A549 (cell line): ENCODE measurements around the gene GPR139. TPM values are rescaled to one million over a fixed set of nuclear protein-coding genes. Genes with fewer than 3 reads are reported as not detected.

Experiments
- ATAC-seq, 2 experiments: fragments of 200-7000 bp in 1 of 2; fragments of >200 bp in 1 of 2; cut with Nextera tagmentation in 1 of 2; cut with Tn5 transposase in 1 of 2; 3 replicates each; pipeline versions ENCODE4 v1.8.0 to v1.9.1; 2018 to 2020; ENCODE audit warnings: mild to moderate bottlenecking in 1 of 2, moderate library complexity in 1 of 2
- CTCF ChIA-PET: fragments of 300-600 bp; sonication (Branson Sonifier 250); formaldehyde crosslinking; extraction: SDS; loops from one replicate; lab custom pipeline; 2021; ENCODE audit warnings: antibody characterized with exemption, inconsistent platforms; lab: Yijun Ruan, JAX
- POLR2A ChIA-PET: fragments of 350-600 bp; formaldehyde crosslinking; extraction: SDS; loops from one replicate; lab custom pipeline; 2021; ENCODE audit warnings: antibody characterized with exemption, inconsistent platforms; lab: Yijun Ruan, JAX
- DNase-seq, 2 experiments: peaks; one replicate each; pipeline versions ENCODE4 v3.0.0 to v3.0.0-alpha.2; 2011 to 2016; ENCODE audit warnings: low read depth in 1 of 2, low spot score in 1 of 2
- FAIRE-seq: peaks from 2 replicates; lab custom pipeline; 2011; peaks lifted over from hg19 to GRCh38; lab: Jason Lieb, UNC
- H3K27ac ChIP-seq, 2 experiments: fragments of >200 bp; sonication (Bioruptor Twin); formaldehyde crosslinking; 3 replicates each; pipeline ENCODE4 v1.5.1; 2016 to 2017
- H3K4me1 ChIP-seq: fragments of >200 bp; sonication (Bioruptor Twin); formaldehyde crosslinking; 3 replicates; pipeline ENCODE4 v1.6.1; 2016
- H3K4me2 ChIP-seq: fragments of >200 bp; sonication (Bioruptor Twin); formaldehyde crosslinking; 3 replicates; pipeline ENCODE4 v1.6.1; 2016
- H3K4me3 ChIP-seq: fragments of >200 bp; sonication (Bioruptor Twin); formaldehyde crosslinking; 3 replicates; pipeline ENCODE4 v1.5.1; 2016
- H3K9me3 ChIP-seq: fragments of >200 bp; sonication (Bioruptor Twin); formaldehyde crosslinking; 3 replicates; pipeline ENCODE4 v1.6.1; 2016
- CBX2 ChIP-seq: fragments of 200-600 bp; sonication (generic); IDR thresholded peaks from 2 replicates; pipeline ENCODE4 v1.6.1; 2016; ENCODE audit warnings: low read depth, mild to moderate bottlenecking, borderline replicate concordance
- CBX8 ChIP-seq: fragments of 200-600 bp; sonication (generic); IDR thresholded peaks from 2 replicates; pipeline ENCODE4 v1.6.1; 2016
- CEBPB ChIP-seq, 2 experiments: fragments of >200 bp in 1 of 2; sonication (Bioruptor Twin) in 1 of 2; formaldehyde crosslinking in 1 of 2; IDR thresholded peaks; 2 replicates each; pipeline ENCODE4 v1.6.1; 2012 to 2016
- CHD2 ChIP-seq: fragments of 150-350 bp; IDR thresholded peaks from 2 replicates; pipeline ENCODE4 v1.6.1; 2014; ENCODE audit warnings: low read length; ENCODE audit not compliant: partially characterized antibody
- EHF ChIP-seq: fragments of 250-450 bp; sonication (Bioruptor Pico); IDR thresholded peaks from 2 replicates; pipeline ENCODE4 v1.5.0; 2020; ENCODE audit warnings: mild to moderate bottlenecking
- EHMT2 ChIP-seq: fragments of 200-600 bp; sonication (generic); IDR thresholded peaks from 2 replicates; pipeline ENCODE4 v1.6.1; 2016; ENCODE audit warnings: antibody characterized with exemption, low read depth, mild to moderate bottlenecking, moderate library complexity
- FOSL2 ChIP-seq, 2 experiments: fragments of 450-650 bp in 1 of 2; fragments of >200 bp in 1 of 2; sonication (Bioruptor Twin) in 1 of 2; formaldehyde crosslinking; IDR thresholded peaks; 2 replicates each; pipeline versions ENCODE4 v1.5.0 to v1.6.1; 2016 to 2020; ENCODE audit warnings: mild to moderate bottlenecking in 1 of 2, moderate library complexity in 1 of 2
- GATA3 ChIP-seq: IDR thresholded peaks from 2 replicates; pipeline ENCODE4 v1.6.1; 2012; ENCODE audit warnings: borderline replicate concordance
- HDAC2 ChIP-seq: fragments of 200-600 bp; sonication (generic); IDR thresholded peaks from 2 replicates; pipeline ENCODE4 v1.6.1; 2016
- HOXA7 ChIP-seq: fragments of 250-450 bp; sonication (Bioruptor Pico); IDR thresholded peaks from 2 replicates; pipeline ENCODE4 v1.5.0; 2020; ENCODE audit warnings: mild to moderate bottlenecking, moderate library complexity
- HOXB13 ChIP-seq: fragments of 250-450 bp; sonication (Bioruptor Pico); IDR thresholded peaks from 2 replicates; pipeline ENCODE4 v1.5.0; 2020; ENCODE audit warnings: low read depth, mild to moderate bottlenecking, moderate library complexity
- HOXB5 ChIP-seq: fragments of 250-450 bp; sonication (Bioruptor Pico); IDR thresholded peaks from 2 replicates; pipeline ENCODE4 v1.5.0; 2020; ENCODE audit warnings: mild to moderate bottlenecking, moderate library complexity
- JUNB ChIP-seq: fragments of >200 bp; sonication (Bioruptor Twin); formaldehyde crosslinking; IDR thresholded peaks from 2 replicates; pipeline ENCODE4 v1.6.1; 2016
- KDM1A ChIP-seq: fragments of 200-600 bp; sonication (generic); IDR thresholded peaks from 2 replicates; pipeline ENCODE4 v1.6.1; 2016; ENCODE audit warnings: low read depth, mild to moderate bottlenecking
- KDM5A ChIP-seq: fragments of 200-600 bp; sonication (generic); IDR thresholded peaks from 2 replicates; pipeline ENCODE4 v1.6.1; 2016; ENCODE audit warnings: antibody characterized with exemption, mild to moderate bottlenecking
- MAFK ChIP-seq: fragments of 450-650 bp; IDR thresholded peaks from 2 replicates; pipeline ENCODE4 v1.6.1; 2014; ENCODE audit not compliant: partially characterized antibody
- MAZ ChIP-seq: fragments of 150-350 bp; IDR thresholded peaks from 2 replicates; pipeline ENCODE4 v1.6.1; 2014; ENCODE audit warnings: antibody characterized with exemption, low read depth, low read length, borderline replicate concordance
- NR3C1 ChIP-seq: fragments of >200 bp; sonication (Bioruptor Twin); formaldehyde crosslinking; IDR thresholded peaks from 3 replicates; pipeline ENCODE4 v1.6.1; 2017
- POLR2AphosphoS2 ChIP-seq: conservative IDR thresholded peaks from 2 replicates; pipeline ENCODE4 v1.6.1; 2012; ENCODE audit warnings: low read length, improper control_type of control experiment, inconsistent platforms
- RAD21 ChIP-seq, 2 experiments: fragments of >200 bp in 1 of 2; sonication (Bioruptor Twin) in 1 of 2; formaldehyde crosslinking in 1 of 2; IDR thresholded peaks in 1 of 2; conservative IDR thresholded peaks in 1 of 2; 2 replicates in 1 of 2; 3 replicates in 1 of 2; pipeline ENCODE4 v1.6.1; 2012 to 2018; ENCODE audit warnings: inconsistent platforms in 1 of 2
- RARB ChIP-seq: fragments of 250-450 bp; sonication (Bioruptor Pico); IDR thresholded peaks from 2 replicates; pipeline ENCODE4 v1.8.0; 2021; ENCODE audit warnings: mild to moderate bottlenecking, moderate library complexity
- RFX5 ChIP-seq: fragments of 450-650 bp; IDR thresholded peaks from 2 replicates; pipeline ENCODE4 v1.7.1; 2014; ENCODE audit warnings: antibody characterized with exemption, mild to moderate bottlenecking, moderate library complexity
- RNF2 ChIP-seq: fragments of 200-600 bp; sonication (generic); IDR thresholded peaks from 2 replicates; pipeline ENCODE4 v1.6.1; 2016; ENCODE audit warnings: low read depth, mild to moderate bottlenecking, antibody characterized with exemption, moderate library complexity, borderline replicate concordance
- SREBF2 ChIP-seq: fragments of 450-650 bp; IDR thresholded peaks from 2 replicates; pipeline ENCODE4 v1.6.1; 2014; ENCODE audit warnings: mild to moderate bottlenecking, moderate library complexity
- ZC3H11A ChIP-seq: fragments of 450-650 bp; IDR thresholded peaks from 2 replicates; pipeline ENCODE4 v1.6.1; 2014; ENCODE audit warnings: antibody characterized with exemption, mild to moderate bottlenecking
- ZNF302 ChIP-seq: fragments of 250-450 bp; sonication (Bioruptor Pico); IDR thresholded peaks from 2 replicates; pipeline ENCODE4 v1.9.0; 2021; ENCODE audit warnings: inconsistent platforms, mild to moderate bottlenecking, moderate library complexity
- WGBS: methylation state at CpG from one replicate; pipeline ENCODE4 v1.1.6; 2017; ENCODE audit errors: missing lambda C conversion rate; 5-methylcytosine and 5-hydroxymethylcytosine counted together
- polyA plus RNA-seq, 4 experiments: library from polyadenylated mRNA; depleted of rRNA in 3 of 4; stranded (reverse); fragments of >200 nt; fragmentation: RNase III in 1 of 4; extraction: RNeasy Plus Mini Kit Qiagen cat#74134 plus additional on column Dnase treatment in 1 of 4; gene quantifications; 2 replicates in 3 of 4; 3 replicates in 1 of 4; pipeline ENCODE4 v1.2.3, GENCODE V29; 2011 to 2017
- TF ChIP-seq, protein P1 (sequence below): IDR thresholded peaks from 2 replicates; pipeline ENCODE4 v1.6.1; 2012
- TF ChIP-seq, protein P2 (sequence below): IDR thresholded peaks from 2 replicates; pipeline ENCODE4 v1.6.1; 2012; ENCODE audit warnings: low read depth, borderline replicate concordance
- TF ChIP-seq, protein P3 (sequence below): fragments of 150-350 bp; IDR thresholded peaks from 2 replicates; pipeline ENCODE4 v1.6.1; 2014; ENCODE audit warnings: low read depth, mild to moderate bottlenecking, low read length
- TF ChIP-seq, protein P4 (sequence below): fragments of >200 bp; sonication (Bioruptor Twin); formaldehyde crosslinking; IDR thresholded peaks from 3 replicates; pipeline ENCODE4 v1.6.1; 2016

Gene GPR139
- polyA plus RNA-seq, 2 of the 4 experiments (the other 2 are of a cell fraction): not detected

DNA sequence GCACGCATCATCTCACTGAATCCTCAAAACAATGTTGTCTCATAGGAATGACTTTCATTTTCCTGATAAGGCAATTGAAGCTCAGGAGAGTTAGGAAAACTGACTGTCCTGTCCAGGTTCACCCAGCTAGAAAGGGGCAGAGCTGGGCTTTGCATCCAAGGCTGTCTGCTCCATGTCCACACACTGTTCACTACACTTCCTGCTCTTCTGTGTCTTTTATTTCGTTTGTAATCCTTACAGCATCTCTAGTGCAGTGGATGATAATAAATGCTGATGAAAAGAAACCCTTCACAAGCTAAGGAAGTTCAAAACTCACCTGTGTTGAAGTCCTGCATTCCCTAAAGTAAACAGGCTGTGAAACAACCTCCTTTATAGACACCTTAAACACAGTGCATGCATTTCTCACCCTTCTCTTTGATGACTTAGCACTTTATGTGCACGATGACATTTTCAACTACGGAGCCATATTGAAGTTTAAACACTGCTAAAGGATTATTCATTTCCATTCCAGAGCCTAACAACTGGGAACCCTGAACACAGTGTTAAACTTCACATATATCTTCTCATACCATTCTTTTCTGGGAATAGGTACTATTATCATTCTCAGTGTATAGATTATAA is 31.0 kb upstream of the GPR139 start:
- ChIA-PET POLR2A (no interaction called here), CTCF (interaction anchor here (1.0 kb wide), 1 partner anchor 279 kb away, joined by 3 read pairs; no protein-coding TSS in a partner anchor)
- Histone ChIP-seq H3K4me1 (no peaks in the 10 kb centered on the region), H3K4me3 (no peak overlapping the region), H3K27ac (no peak overlapping the region), H3K4me2 (no peak overlapping the region), H3K9me3 (no peaks in the 10 kb centered on the region)
- ATAC-seq (no peak), DNase-seq (no peak), FAIRE-seq (no peak)
- TF ChIP-seq RNF2 (peak; percentile 90; the same call in 1 of the 2 replicates), EHMT2 (no peak), CBX8 (peak; percentile 81), MAFK (peak; percentile 77), HDAC2 (no peak), HOXA7 (CRISPR knock-in tag) (no peak)
- TF ChIP-seq, protein P1, sequence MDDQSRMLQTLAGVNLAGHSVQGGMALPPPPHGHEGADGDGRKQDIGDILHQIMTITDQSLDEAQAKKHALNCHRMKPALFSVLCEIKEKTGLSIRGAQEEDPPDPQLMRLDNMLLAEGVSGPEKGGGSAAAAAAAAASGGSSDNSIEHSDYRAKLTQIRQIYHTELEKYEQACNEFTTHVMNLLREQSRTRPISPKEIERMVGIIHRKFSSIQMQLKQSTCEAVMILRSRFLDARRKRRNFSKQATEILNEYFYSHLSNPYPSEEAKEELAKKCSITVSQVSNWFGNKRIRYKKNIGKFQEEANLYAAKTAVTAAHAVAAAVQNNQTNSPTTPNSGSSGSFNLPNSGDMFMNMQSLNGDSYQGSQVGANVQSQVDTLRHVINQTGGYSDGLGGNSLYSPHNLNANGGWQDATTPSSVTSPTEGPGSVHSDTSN: no peak
- 23% methylated on average over 4 of the region's 4 CpGs for WGBS

DNA sequence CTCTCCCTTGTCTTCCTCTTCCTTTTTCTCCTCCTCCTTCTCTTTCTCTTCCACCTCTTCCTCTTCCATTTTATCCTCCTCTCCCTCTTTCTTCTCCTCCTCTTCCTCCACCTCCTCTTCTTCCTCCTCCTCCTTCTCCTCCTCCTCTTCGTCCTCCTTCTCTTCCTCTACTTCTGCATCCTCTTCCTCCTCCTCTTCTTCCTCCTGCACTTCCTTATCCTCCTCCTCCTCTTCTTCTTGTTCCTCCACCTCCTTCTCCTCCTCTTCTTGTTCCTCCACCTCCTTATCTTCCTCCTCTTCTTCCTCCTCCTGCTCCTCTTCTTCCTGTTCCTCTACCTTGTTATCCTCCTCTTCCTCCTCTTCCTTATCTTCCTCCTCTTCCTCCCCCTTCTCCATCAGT is 28.8 kb upstream of the GPR139 start:
- CTCF ChIA-PET: no interaction called here
- DNase-seq (no peak), FAIRE-seq (no peak), ATAC-seq (no peak)
- no peak for TF ChIP-seq HOXB13 (CRISPR knock-in tag)
- TF ChIP-seq, protein P2, sequence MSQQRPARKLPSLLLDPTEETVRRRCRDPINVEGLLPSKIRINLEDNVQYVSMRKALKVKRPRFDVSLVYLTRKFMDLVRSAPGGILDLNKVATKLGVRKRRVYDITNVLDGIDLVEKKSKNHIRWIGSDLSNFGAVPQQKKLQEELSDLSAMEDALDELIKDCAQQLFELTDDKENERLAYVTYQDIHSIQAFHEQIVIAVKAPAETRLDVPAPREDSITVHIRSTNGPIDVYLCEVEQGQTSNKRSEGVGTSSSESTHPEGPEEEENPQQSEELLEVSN: no peak
- TF ChIP-seq MAZ: no peak
- TF ChIP-seq ZC3H11A: no peak
- TF ChIP-seq, protein P3, sequence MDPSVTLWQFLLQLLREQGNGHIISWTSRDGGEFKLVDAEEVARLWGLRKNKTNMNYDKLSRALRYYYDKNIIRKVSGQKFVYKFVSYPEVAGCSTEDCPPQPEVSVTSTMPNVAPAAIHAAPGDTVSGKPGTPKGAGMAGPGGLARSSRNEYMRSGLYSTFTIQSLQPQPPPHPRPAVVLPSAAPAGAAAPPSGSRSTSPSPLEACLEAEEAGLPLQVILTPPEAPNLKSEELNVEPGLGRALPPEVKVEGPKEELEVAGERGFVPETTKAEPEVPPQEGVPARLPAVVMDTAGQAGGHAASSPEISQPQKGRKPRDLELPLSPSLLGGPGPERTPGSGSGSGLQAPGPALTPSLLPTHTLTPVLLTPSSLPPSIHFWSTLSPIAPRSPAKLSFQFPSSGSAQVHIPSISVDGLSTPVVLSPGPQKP: no peak
- TF ChIP-seq POLR2AphosphoS2: no peak
- no peak for TF ChIP-seq FOSL2 (IDR thresholded peaks at IDR 0.05)
- no peak for TF ChIP-seq FOSL2 (CRISPR knock-in tag; IDR thresholded peaks at IDR 0.05)
- TF ChIP-seq EHF (CRISPR knock-in tag): no peak
- TF ChIP-seq HOXB5 (CRISPR knock-in tag): no peak
- no peak for TF ChIP-seq CHD2
- no peak for TF ChIP-seq KDM1A
- no peak for TF ChIP-seq HOXA7 (CRISPR knock-in tag)
- TF ChIP-seq ZNF302: no peak
- TF ChIP-seq NR3C1: no peak
- no peak for TF ChIP-seq HDAC2
- no peak for TF ChIP-seq RNF2
- TF ChIP-seq CBX2: no peak
- no peaks in the 10 kb centered on the region for H3K4me1 ChIP-seq
- H3K9me3 ChIP-seq: no peaks in the 10 kb centered on the region
- H3K4me2 ChIP-seq: no peak overlapping the region
- POLR2A ChIA-PET: no interaction called here
- no peak overlapping the region for H3K27ac ChIP-seq
- 0% methylated on average over 1 of the region's 1 CpG for WGBS
- H3K4me3 ChIP-seq: no peak overlapping the region

DNA sequence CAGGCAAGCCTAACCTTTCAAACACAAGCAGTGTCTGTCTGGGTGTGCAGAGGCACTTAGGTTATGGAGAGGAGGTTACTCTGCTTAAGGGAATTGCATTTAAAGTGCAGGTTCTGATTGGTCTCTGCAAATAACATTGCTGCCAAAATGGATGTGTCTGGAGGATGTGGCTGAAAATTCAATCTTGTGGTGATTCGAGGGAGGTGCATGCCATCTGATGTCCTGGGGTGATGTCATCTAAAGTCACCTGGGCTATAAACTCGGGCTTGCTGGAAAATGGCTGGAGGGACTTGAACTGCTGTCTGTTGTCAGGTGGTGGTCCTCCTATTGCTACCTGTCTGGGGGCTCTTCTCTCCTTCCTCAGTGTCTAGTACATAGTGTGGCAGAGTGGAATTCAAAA is 28.3 kb upstream of the GPR139 start:
- FAIRE-seq: no peak
- 5% methylated on average over 2 of the region's 2 CpGs for WGBS

More for the DNA sequence above, 28.3 kb upstream of the GPR139 start:
- POLR2A ChIA-PET: no interaction called here
- ATAC-seq: 0 out of 6 replicates have a peak, but pooled peaks of 1 of the 2 experiments have one; percentile 52
- H3K4me3 ChIP-seq: no peak overlapping the region
- CTCF ChIA-PET: no interaction called here
- H3K4me1 ChIP-seq: no peaks in the 10 kb centered on the region
- DNase-seq: no peak
- TF ChIP-seq, protein P4, sequence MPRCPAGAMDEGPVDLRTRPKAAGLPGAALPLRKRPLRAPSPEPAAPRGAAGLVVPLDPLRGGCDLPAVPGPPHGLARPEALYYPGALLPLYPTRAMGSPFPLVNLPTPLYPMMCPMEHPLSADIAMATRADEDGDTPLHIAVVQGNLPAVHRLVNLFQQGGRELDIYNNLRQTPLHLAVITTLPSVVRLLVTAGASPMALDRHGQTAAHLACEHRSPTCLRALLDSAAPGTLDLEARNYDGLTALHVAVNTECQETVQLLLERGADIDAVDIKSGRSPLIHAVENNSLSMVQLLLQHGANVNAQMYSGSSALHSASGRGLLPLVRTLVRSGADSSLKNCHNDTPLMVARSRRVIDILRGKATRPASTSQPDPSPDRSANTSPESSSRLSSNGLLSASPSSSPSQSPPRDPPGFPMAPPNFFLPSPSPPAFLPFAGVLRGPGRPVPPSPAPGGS: no peak
- TF ChIP-seq JUNB (no peak), HOXB5 (CRISPR knock-in tag) (no peak), CEBPB (IDR thresholded peaks at IDR 0.05) (no peak), GATA3 (no peak), KDM5A (no peak), SREBF2 (no peak), CHD2 (no peak), HOXB13 (CRISPR knock-in tag) (no peak), RARB (CRISPR knock-in tag) (no peak), RAD21 (conservative IDR thresholded peaks at IDR 0.05 in 1 of 2, IDR thresholded peaks at IDR 0.05 in 1 of 2) (no peak), ZNF302 (no peak), RFX5 (no peak)
- TF ChIP-seq, protein P1: no peak
- no peak overlapping the region for H3K27ac ChIP-seq
- H3K9me3 ChIP-seq: no peaks in the 10 kb centered on the region
- no peak overlapping the region for H3K4me2 ChIP-seq
